Tongue (tissue), 2 donors: ENCODE measurements around the gene PPP1R1B. TPM values are rescaled to one million over a fixed set of nuclear protein-coding genes. Genes with fewer than 3 reads are reported as not detected.

ENCODE experiments used
- DNase-seq: peaks from one replicate; pipeline ENCODE4 v3.0.0-alpha.2; 2015
- total RNA-seq: library from RNA; depleted of rRNA; stranded (reverse); fragments of >200 nt; gene quantifications from one replicate; pipeline ENCODE4 v1.2.3, GENCODE V29; 2014

PPP1R1B gene
- total RNA-seq, 1 donor from 2014 or later = 7.1 TPM

GRCh38 chr17:39669897-39670735, 43.4 kb downstream of the PPP1R1B start:
- DNase-seq = no peak

GRCh38 chr17:39670746-39671145, 44.0 kb downstream of the PPP1R1B start:
- no peak for DNase-seq

- DNase-seq = peak; percentile 62
These were observed 45.1 kb downstream of the PPP1R1B start for GRCh38 chr17:39671651-39672521.

GRCh38 chr17:39672522-39673334, 46.0 kb downstream of the PPP1R1B start:
- no peak for DNase-seq

GRCh38 chr17:39673335-39674081, 46.8 kb downstream of the PPP1R1B start:
- DNase-seq = no peak

- DNase-seq = no peak
These were observed 47.4 kb downstream of the PPP1R1B start for GRCh38 chr17:39674179-39674578.

- DNase-seq = peak; percentile 66
These were observed 48.1 kb downstream of the PPP1R1B start for GRCh38 chr17:39674702-39675389.

GRCh38 chr17:39675390-39676082, 48.8 kb downstream of the PPP1R1B start:
- no peak for DNase-seq

GRCh38 chr17:39676198-39676819, 49.6 kb downstream of the PPP1R1B start:
- DNase-seq = peak; percentile 66

GRCh38 chr17:39677072-39677471, 50.3 kb downstream of the PPP1R1B start:
- DNase-seq = no peak

GRCh38 chr17:39677542-39678339, 51.0 kb downstream of the PPP1R1B start:
- peak; percentile 94 for DNase-seq

GRCh38 chr17:39678340-39679116, 51.8 kb downstream of the PPP1R1B start:
- DNase-seq = no peak

- no peak for DNase-seq
These were observed 52.9 kb downstream of the PPP1R1B start for GRCh38 chr17:39679521-39680192.

- no peak for DNase-seq
These were observed 56.7 kb downstream of the PPP1R1B start for GRCh38 chr17:39683295-39683939.

- DNase-seq = no peak
These were observed 57.8 kb downstream of the PPP1R1B start for GRCh38 chr17:39684369-39685192.
